SU-DHL-6 (cell line): ENCODE results near the gene LARP1B.

Experiments used
- H2AFZ ChIP-seq: fragments of 200-600 bp; sonication (generic); 2 replicates; pipeline ENCODE4 v1.6.1; 2014; ENCODE audit warnings: low read depth, mild to moderate bottlenecking, moderate library complexity, mixed read lengths, antibody characterized with exemption, low read length; ENCODE audit not compliant: severe bottlenecking
- H3F3A ChIP-seq: fragments of 200-600 bp; shearing (Covaris generic); 2 replicates; pipeline ENCODE4 v1.6.0; 2016; ENCODE audit warnings: antibody characterized with exemption, mild to moderate bottlenecking; ENCODE audit not compliant: insufficient read depth
- H3K27ac ChIP-seq: fragments of 200-600 bp; sonication (generic); 2 replicates; pipeline ENCODE4 v1.5.1; 2016; ENCODE audit warnings: low read depth, mild to moderate bottlenecking, low read length, moderate library complexity, mixed read lengths
- H3K27me3 ChIP-seq: fragments of 200-600 bp; sonication (generic), shearing (Covaris generic); 2 replicates; pipeline ENCODE4 v1.6.0; 2014; ENCODE audit warnings: mild to moderate bottlenecking, low read length
- H3K36me3 ChIP-seq: fragments of 200-600 bp; sonication (generic); 2 replicates; pipeline ENCODE4 v1.6.1; 2014; ENCODE audit warnings: mild to moderate bottlenecking, low read length, mixed read lengths
- H3K4me2 ChIP-seq: fragments of 300-600, 200-600 bp; shearing (Covaris generic), sonication (generic); 2 replicates; pipeline ENCODE4 v1.6.0; 2014; ENCODE audit warnings: low read length, low read depth, mild to moderate bottlenecking; ENCODE audit not compliant: poor library complexity, severe bottlenecking
- H3K4me3 ChIP-seq: fragments of 200-600 bp; sonication (generic); 2 replicates; pipeline ENCODE4 v1.5.1; 2014; ENCODE audit warnings: antibody characterized with exemption, low read length, mild to moderate bottlenecking, mixed read lengths; ENCODE audit not compliant: insufficient read depth, poor library complexity, severe bottlenecking
- H3K79me2 ChIP-seq: fragments of 200-600 bp; sonication (generic); 2 replicates; pipeline ENCODE4 v1.6.1; 2014; ENCODE audit warnings: mild to moderate bottlenecking, low read length, moderate library complexity; ENCODE audit not compliant: insufficient read depth
- H3K9ac ChIP-seq: fragments of 200-600 bp; sonication (generic); 2 replicates; pipeline ENCODE4 v1.7.0; 2014; ENCODE audit warnings: mild to moderate bottlenecking, low read length
- H3K9me2 ChIP-seq: fragments of 200-600 bp; sonication (generic); replicated peaks from 2 replicates; pipeline ENCODE4 v1.6.1; 2014; ENCODE audit warnings: low read length; ENCODE audit not compliant: insufficient read depth
- H3K9me3 ChIP-seq: fragments of 200-600 bp; sonication (generic); 2 replicates; pipeline ENCODE4 v1.6.1; 2014; ENCODE audit warnings: low read length, mixed read lengths; ENCODE audit not compliant: insufficient read depth
- H4K20me1 ChIP-seq: fragments of 200-600 bp; sonication (generic); 2 replicates; pipeline ENCODE4 v1.6.1; 2014; ENCODE audit warnings: low read depth, mild to moderate bottlenecking, antibody characterized with exemption, low read length, moderate library complexity, mixed read lengths
- EZH2phosphoT487 ChIP-seq: fragments of 200-600 bp; sonication (generic), shearing (Covaris generic); conservative IDR thresholded peaks from 2 replicates; pipeline ENCODE4 v1.6.1; 2018; ENCODE audit warnings: mild to moderate bottlenecking, antibody characterized with exemption, low read length, moderate library complexity, mixed read lengths
- TF ChIP-seq, protein P1 (sequence below): fragments of 200-600 bp; sonication (generic); IDR thresholded peaks from one replicate; pipeline ENCODE4 v1.5.1; 2017; ENCODE audit warnings: antibody characterized with exemption, mild to moderate bottlenecking, low read length, moderate library complexity; ENCODE audit not compliant: insufficient read depth, poor library complexity, severe bottlenecking

LARP1B gene

DNA sequence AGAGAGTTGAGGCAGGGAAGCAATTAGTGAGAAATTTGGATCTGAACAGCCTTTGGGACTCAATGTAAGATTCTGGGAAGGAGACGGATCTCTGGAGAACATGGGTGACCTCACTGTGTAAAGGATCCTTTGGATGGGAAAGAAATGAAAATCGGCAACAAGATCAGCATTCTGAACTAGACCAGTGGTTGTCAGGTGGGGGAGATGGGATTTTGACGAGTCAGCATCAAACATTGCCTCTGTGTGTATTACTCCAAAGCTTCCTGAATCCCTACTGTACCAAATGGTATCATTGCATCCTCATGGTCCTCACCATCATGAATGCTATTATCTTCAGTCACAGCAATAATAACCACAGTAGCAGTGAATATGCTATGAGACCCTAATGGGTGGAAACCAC lies 173.7 kb downstream of the LARP1B start:
- no peaks in the 10 kb centered on the region for H3K9me2 ChIP-seq
- no peak overlapping the region for H3K4me2 ChIP-seq
- no peaks in the 10 kb centered on the region for H3F3A ChIP-seq
- H3K27ac ChIP-seq = no peak overlapping the region
- no peaks in the 10 kb centered on the region for H4K20me1 ChIP-seq
- no peaks in the 10 kb centered on the region for H3K9me3 ChIP-seq
- no peak overlapping the region for H2AFZ ChIP-seq
- no peak overlapping the region for H3K4me3 ChIP-seq
- H3K9ac ChIP-seq = no peak overlapping the region
- no peak for TF ChIP-seq EZH2phosphoT487
- TF ChIP-seq, protein P1, sequence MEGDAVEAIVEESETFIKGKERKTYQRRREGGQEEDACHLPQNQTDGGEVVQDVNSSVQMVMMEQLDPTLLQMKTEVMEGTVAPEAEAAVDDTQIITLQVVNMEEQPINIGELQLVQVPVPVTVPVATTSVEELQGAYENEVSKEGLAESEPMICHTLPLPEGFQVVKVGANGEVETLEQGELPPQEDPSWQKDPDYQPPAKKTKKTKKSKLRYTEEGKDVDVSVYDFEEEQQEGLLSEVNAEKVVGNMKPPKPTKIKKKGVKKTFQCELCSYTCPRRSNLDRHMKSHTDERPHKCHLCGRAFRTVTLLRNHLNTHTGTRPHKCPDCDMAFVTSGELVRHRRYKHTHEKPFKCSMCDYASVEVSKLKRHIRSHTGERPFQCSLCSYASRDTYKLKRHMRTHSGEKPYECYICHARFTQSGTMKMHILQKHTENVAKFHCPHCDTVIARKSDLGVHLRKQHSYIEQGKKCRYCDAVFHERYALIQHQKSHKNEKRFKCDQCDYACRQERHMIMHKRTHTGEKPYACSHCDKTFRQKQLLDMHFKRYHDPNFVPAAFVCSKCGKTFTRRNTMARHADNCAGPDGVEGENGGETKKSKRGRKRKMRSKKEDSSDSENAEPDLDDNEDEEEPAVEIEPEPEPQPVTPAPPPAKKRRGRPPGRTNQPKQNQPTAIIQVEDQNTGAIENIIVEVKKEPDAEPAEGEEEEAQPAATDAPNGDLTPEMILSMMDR = no peak
- H3K27me3 ChIP-seq = no peaks in the 10 kb centered on the region
- no peaks in the 10 kb centered on the region for H3K79me2 ChIP-seq
- no peaks in the 10 kb centered on the region for H3K36me3 ChIP-seq

DNA sequence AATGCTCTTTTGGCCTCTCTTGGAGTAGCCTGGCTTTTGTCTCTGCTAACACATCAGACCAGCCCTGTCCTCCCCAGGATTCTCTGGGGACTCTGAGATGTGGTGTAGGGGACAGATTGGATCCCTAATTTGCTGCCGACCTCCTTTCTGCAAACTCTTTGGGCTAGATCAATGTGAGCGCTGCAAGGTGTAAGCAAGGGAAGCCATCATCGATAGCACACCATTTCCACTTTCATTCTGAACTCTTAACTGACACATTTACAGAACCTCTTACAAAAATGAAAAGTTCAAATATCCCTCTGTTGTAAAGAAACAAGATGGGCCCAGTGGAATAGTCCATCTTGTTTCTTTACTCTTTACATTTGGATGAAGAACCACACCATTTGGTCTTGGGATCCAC lies 179.9 kb downstream of the LARP1B start:
- no peak overlapping the region for H3K9ac ChIP-seq
- H3K4me2 ChIP-seq = no peak overlapping the region

DNA sequence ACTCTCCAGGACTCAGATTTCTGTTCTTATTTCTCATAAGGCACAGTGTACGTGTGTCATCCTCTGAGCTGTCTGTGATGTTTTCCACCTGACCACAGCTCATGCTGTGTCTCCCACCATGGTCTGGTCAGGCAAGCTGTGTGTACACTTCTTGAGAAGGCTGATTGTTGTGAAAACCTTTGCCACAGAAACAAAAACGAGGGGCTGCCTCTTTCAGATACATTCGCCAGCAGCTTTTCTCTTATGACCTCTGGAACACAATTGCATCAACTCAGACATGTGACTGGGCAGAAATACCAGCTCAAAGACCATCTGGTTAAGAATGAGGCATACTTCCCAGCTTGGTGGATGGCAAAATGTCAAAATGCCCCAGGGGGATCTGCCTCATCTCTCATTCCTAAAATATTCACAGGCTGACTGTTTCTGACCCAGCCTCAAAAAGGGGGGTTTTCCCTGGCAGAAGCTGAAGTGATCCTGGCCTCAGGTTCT lies 180.4 kb downstream of the LARP1B start:
- Histone ChIP-seq H4K20me1 (no peaks in the 10 kb centered on the region), H2AFZ (no peak overlapping the region), H3K36me3 (no peaks in the 10 kb centered on the region), H3K9me2 (no peaks in the 10 kb centered on the region), H3K27ac (no peak overlapping the region), H3K4me3 (no peak overlapping the region), H3K79me2 (no peaks in the 10 kb centered on the region), H3F3A (no peaks in the 10 kb centered on the region), H3K4me2 (no peak overlapping the region), H3K9me3 (no peaks in the 10 kb centered on the region), H3K9ac (no peak overlapping the region), H3K27me3 (no peaks in the 10 kb centered on the region)
- no peak for TF ChIP-seq EZH2phosphoT487
- TF ChIP-seq, protein P1 = no peak

More for the DNA sequence above, 179.9 kb downstream of the LARP1B start:
- H3K9me2 ChIP-seq = no peaks in the 10 kb centered on the region
- H2AFZ ChIP-seq = no peak overlapping the region
- no peaks in the 10 kb centered on the region for H3F3A ChIP-seq
- H3K9me3 ChIP-seq = no peaks in the 10 kb centered on the region
- no peaks in the 10 kb centered on the region for H3K27me3 ChIP-seq
- H3K79me2 ChIP-seq = no peaks in the 10 kb centered on the region
- TF ChIP-seq, protein P1 = no peak
- TF ChIP-seq EZH2phosphoT487 = no peak
- no peaks in the 10 kb centered on the region for H3K36me3 ChIP-seq
- no peaks in the 10 kb centered on the region for H4K20me1 ChIP-seq
- no peak overlapping the region for H3K27ac ChIP-seq
- H3K4me3 ChIP-seq = no peak overlapping the region
